ENCODE measurements around the gene MRPL40. TPM values are rescaled to one million over a fixed set of nuclear protein-coding genes. Genes with fewer than 3 reads are reported as not detected.

Gene MRPL40
- total RNA-seq, 2 experiments from 2014 or later: 39.8 to 40.9 TPM

- POLR2A ChIA-PET: interaction anchor here (0.6 to 2.0 kb wide), 4 partner anchors 10 to 174 kb away, joined by 3 to 4 read pairs (median 4); partner anchors contain the start of gene CLTCL1
- CTCF ChIA-PET: interaction anchor here (1.5 kb wide), 1 partner anchor 10 kb away, joined by 4 read pairs; no protein-coding TSS in a partner anchor
These were observed 32.6 kb downstream of the MRPL40 start for GRCh38 chr22:19464975-19465374.

GRCh38 chr22:19466126-19466716 is 33.9 kb downstream of the MRPL40 start:
- Mint-ChIP-seq H3K4me1 (ENCODE audit: low read depth) (no peaks in the 10 kb centered on the region), H3K9me3 (no peaks in the 10 kb centered on the region), H3K27me3 (no peaks in the 10 kb centered on the region), H3K4me3 (no peak overlapping the region), H3K36me3 (ENCODE audit: low read depth) (peaks cover 38% of the 10 kb centered on the region), H3K27ac (no peak overlapping the region)
- TF ChIP-seq CTCF (IDR thresholded peaks at IDR 0.05): no peak
- POLR2A ChIA-PET: interaction anchor here (0.6 to 1.3 kb wide), 2 partner anchors 32 to 94 kb away, joined by 3 to 4 read pairs; no protein-coding TSS in a partner anchor
- no peak for ATAC-seq
- intact Hi-C loops (cut with micrococcal nuclease): no loop called here
- DNase-seq: no peak
- CTCF ChIA-PET: interaction anchor here (1.4 kb wide), 1 partner anchor 76 kb away, joined by 5 read pairs; no protein-coding TSS in a partner anchor

More at GRCh38 chr22:19464975-19465374, 32.6 kb downstream of the MRPL40 start:
- H3K27me3 Mint-ChIP-seq: no peaks in the 10 kb centered on the region
- no peaks in the 10 kb centered on the region for H3K4me1 Mint-ChIP-seq (ENCODE audit: low read depth)
- ATAC-seq (no peak), DNase-seq (no peak)
- no peak for TF ChIP-seq CTCF (IDR thresholded peaks at IDR 0.05)
- no peak overlapping the region for H3K4me3 Mint-ChIP-seq
- no peak overlapping the region for H3K27ac Mint-ChIP-seq
- no peaks in the 10 kb centered on the region for H3K9me3 Mint-ChIP-seq
- intact Hi-C loops (cut with micrococcal nuclease): no loop called here
- peaks cover 32% of the 10 kb centered on the region for H3K36me3 Mint-ChIP-seq (ENCODE audit: low read depth)

GRCh38 chr22:19466848-19467752 is 34.8 kb downstream of the MRPL40 start:
- TF ChIP-seq CTCF (IDR thresholded peaks at IDR 0.05): no peak
- Mint-ChIP-seq H3K27me3 (no peaks in the 10 kb centered on the region), H3K36me3 (ENCODE audit: low read depth) (peaks cover 42% of the 10 kb centered on the region), H3K27ac (no peak overlapping the region), H3K4me3 (no peak overlapping the region), H3K4me1 (ENCODE audit: low read depth) (no peaks in the 10 kb centered on the region), H3K9me3 (no peaks in the 10 kb centered on the region)
- ATAC-seq (no peak), DNase-seq (no peak)
- CTCF ChIA-PET: interaction anchor here (1.4 kb wide), 1 partner anchor 77 kb away, joined by 5 read pairs; no protein-coding TSS in a partner anchor
- intact Hi-C loops (cut with micrococcal nuclease): no loop called here
- POLR2A ChIA-PET: interaction anchor here (0.6 to 2.6 kb wide), 3 partner anchors 12 to 51 kb away, joined by 4 to 7 read pairs (median 5); partner anchors contain the start of genes CDC45 and UFD1

GRCh38 chr22:19467912-19468311 is 35.6 kb downstream of the MRPL40 start:
- CTCF ChIA-PET: no interaction called here
- ATAC-seq (no peak), DNase-seq (no peak)
- POLR2A ChIA-PET: interaction anchor here (2.6 kb wide), 1 partner anchor 11 kb away, joined by 7 read pairs; the partner anchor contains the start of genes CDC45 and UFD1
- H3K4me3 Mint-ChIP-seq: no peak overlapping the region
- no peak for TF ChIP-seq CTCF (IDR thresholded peaks at IDR 0.05)
- intact Hi-C loops (cut with micrococcal nuclease): no loop called here
- no peaks in the 10 kb centered on the region for H3K9me3 Mint-ChIP-seq
- H3K36me3 Mint-ChIP-seq (ENCODE audit: low read depth): peaks cover 42% of the 10 kb centered on the region
- H3K4me1 Mint-ChIP-seq (ENCODE audit: low read depth): no peaks in the 10 kb centered on the region
- no peak overlapping the region for H3K27ac Mint-ChIP-seq
- H3K27me3 Mint-ChIP-seq: no peaks in the 10 kb centered on the region
